C4-2B (cell line): ENCODE measurements around the gene DHRS11.

Experiments
- CTCF ChIP-seq: fragments of 450-650 bp; conservative IDR thresholded peaks from 2 replicates; pipeline ENCODE4 v1.5.1; 2017; ENCODE audit warnings: mild to moderate bottlenecking
- ZFX ChIP-seq: fragments of 450-650 bp; IDR thresholded peaks from 2 replicates; pipeline ENCODE4 v1.6.1; 2017

- TF ChIP-seq CTCF (no peak), ZFX (no peak)
Measured at GRCh38 chr17:36542755-36543154, 48.9 kb upstream of the DHRS11 start.
